HG03469 (cell line): Measurements from ENCODE around the gene SLC35F3.
"Not testable (repeated sequence)": the region's sequence is repeated elsewhere in the genome, so short reads cannot be mapped to it uniquely, and the experiment has no call there.

Experiments
- ATAC-seq: cut with Tn5 transposase; IDR thresholded peaks from one replicate; pipeline ENCODE4 v1.9.1; 2021; ENCODE audit warnings: mild to moderate bottlenecking, moderate library complexity, moderate number of reproducible peaks; ENCODE audit not compliant: unreplicated experiment

The SLC35F3 gene

DNA sequence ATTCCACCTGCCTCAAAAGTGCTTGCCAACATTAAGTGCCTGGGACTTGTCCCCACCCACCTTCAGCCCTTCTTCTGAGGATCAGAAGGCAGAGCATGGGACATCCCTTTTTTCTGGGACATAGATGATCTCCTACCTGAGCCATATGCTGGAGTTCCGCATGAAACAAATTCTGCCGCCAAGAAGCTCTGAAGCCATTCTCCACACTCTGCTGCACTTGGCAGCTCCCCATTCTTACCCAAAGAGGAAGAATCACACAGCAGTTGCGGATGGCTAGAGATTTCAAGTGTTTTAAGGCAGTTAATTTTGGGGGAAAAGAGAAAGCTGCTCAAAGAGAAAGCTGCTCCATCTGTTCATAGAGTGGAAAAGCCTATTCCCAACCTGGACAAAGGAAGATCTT is 271.5 kb downstream of the SLC35F3 start:
- no peak for ATAC-seq

DNA sequence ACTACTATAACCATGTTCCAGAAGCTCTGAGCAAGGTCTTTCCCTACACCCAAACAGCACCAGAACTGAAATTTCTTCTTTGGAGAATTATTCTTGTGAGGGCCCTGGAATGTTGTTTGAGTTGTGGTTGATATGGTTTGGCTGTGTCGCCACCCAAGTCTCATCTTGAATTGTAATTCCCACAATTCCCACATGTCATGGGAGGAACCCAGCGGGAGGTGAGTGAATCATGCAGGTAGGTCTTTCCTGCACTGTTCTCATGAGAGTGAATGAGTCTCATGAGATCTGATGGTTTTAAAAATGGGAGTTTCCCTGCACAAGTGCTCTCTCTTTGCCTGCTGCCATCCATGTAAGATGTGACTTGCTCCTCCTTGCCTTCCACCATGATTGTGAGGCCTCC is 272.4 kb downstream of the SLC35F3 start:
- not testable (repeated sequence) for ATAC-seq

DNA sequence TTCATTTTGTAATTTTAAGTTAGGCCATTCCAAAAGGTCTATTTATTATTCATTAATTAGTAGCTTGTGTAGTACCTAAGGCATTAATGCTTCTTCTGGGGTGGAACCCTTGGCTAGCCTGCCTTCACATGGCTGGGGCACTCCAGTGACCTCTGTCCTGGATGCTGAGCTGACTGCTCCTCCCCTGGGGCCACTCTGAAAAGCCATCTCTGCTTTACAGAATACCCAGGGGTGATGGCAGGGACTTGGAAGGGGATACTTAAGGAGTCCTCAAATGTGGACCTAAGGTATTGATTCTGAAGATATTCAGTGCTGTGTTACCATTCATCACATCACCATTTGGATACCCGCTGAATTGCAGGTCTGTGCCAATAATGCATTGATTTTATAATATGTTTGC is 281.0 kb downstream of the SLC35F3 start:
- no peak for ATAC-seq

DNA sequence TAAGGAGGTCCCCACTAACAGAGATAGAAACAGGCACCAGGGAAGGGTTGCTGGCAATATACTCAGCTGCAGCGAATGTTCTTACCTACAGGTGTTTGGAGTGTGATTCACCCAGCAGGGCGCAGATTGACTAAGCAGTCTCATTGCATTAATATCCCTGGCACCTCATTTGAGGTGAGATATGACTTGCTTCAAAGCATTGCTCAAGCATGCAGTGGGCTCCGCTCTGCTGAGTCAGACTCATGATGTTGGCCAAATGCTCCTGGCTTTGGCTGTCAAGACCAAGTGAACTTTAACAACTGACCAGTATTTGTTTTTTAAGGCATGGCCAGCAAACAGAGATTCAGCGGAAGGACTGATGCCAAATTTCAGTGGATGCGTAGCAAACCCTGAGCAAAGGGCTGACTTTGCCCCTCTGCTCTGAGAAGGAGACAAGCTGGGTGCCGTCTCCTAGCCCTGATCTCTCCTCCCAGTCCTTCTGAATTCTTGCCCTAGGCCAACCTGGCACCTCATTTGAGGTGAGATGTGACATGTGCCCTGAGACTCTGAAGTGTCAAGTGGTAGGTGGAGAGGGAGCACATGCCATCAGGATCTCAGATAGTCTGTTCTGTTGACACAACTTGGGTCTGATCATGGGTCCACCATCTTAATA is 281.7 kb downstream of the SLC35F3 start:
- ATAC-seq, result peak; percentile 65

DNA sequence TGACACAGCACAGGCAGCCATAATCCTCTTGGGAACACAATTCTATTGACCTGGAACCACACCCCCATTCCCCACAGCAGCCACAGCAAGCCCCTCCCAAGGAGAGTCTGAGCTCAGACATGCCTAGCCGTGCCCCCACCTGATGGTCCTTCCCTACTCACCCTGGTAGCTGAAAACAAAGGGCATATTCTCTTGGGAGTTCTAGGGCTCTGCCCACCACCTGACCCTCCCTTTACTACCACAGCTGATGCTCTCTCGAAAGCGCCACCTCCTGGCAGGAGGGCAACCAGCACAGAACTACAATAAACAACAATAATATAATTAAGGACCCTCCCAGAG is 283.9 kb downstream of the SLC35F3 start:
- no peak for ATAC-seq

DNA sequence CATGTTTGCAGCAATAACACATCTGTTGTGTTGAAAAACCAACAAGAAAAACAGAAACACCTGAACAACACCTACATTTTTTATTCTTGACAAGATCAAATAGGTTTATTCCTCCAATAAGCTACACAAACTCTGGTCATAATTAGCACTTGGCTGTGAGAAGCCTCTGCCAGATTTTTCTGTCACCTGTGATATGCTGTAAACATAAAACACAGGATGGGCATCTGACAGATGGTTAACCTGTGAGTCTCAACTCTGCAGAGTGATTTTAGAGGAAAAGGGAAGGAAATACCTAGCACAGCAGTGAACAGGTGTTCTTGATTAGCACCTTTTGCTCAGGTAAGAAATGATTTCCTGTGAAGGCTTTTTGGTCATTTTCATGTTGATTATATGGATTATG is 293.4 kb downstream of the SLC35F3 start:
- ATAC-seq, result no peak

GRCh38 chr1:234199476-234200127 is 295.1 kb downstream of the SLC35F3 start:
- no peak for ATAC-seq

- ATAC-seq, result no peak
These were observed 296.1 kb downstream of the SLC35F3 start for GRCh38 chr1:234200566-234200965.

DNA sequence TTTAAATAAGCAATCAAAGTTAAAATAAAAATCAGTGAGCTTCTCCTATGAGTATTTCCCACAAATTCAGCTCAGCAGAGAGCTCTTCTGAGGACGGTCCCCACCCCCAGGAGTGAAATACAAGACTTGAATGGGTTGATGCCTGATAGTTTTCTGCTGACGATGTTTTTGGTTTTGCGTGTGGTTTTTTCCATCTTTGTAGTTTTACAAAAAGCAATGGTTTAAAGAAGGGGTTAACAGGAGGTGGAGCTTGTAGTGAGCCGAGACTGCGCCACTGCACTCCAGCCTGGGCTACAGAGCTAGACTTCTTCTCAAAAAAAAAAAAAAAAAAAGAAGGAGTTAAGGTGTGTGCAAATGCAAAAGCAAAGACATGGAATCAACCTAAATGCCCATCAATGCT is 297.1 kb downstream of the SLC35F3 start:
- ATAC-seq, result no peak

DNA sequence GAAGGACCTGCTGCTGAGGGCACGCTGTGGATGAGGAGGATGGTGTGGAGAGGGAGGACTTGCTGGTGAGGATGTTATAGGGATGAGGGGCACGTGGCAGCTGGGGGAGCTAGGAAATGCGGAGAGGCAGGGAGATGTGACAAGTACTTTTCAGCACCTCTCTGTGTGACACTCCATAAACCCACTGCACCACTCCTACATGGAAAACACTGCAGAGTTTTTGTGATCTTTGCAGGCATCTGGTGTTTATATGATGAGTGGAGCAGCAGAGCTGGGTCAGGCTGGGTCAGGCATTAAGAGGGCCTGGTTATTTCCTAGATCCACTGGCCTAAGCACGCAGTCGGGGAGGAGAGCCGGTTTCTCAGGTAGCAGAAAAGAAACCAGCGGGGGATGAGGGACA is 301.5 kb downstream of the SLC35F3 start:
- no peak for ATAC-seq

GRCh38 chr1:234206651-234207284 is 302.3 kb downstream of the SLC35F3 start:
- no peak for ATAC-seq

- ATAC-seq, result no peak
These were observed 303.9 kb downstream of the SLC35F3 start for GRCh38 chr1:234208351-234208750.

DNA sequence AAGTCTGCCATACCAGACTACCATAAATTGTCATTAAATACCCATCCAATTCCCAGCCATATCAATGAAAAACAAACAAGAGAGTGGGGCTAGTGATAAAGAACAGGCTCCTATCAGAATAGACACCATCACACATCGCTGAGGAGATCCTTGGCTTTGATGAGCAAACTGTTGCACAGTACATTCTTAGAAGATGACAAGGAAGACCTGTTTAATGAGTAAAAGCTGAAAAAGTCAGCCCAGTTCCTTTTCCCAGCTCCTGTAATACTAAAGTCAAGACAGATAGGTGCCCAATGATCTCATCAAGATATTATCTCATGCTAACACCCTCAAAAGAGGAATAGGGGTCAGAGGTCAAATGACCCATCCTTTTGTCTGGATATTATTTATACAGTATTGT is 304.3 kb downstream of the SLC35F3 start:
- ATAC-seq, result no peak

DNA sequence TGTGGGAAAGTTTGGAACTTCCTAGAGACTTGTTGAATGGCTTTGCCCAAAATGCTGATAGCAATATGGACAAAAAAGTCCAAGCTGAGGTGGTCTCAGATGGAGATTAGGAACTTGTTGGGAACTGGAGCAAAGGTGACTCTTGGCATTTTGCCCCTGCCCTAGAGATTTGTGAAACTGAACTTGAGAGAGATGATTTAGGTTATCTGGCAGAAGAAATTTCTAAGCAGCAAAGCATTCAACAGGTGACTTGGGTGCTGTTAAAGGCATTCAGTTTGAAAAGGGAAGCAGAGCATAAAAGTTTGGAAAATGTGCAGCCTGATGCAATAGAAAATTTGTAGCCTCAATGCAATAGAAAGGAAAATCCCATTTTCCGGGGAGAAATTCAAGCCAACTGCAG is 306.0 kb downstream of the SLC35F3 start:
- not testable (repeated sequence) for ATAC-seq

GRCh38 chr1:234211855-234212254 is 307.4 kb downstream of the SLC35F3 start:
- ATAC-seq, result not testable (repeated sequence)

GRCh38 chr1:234212764-234213657 is 308.5 kb downstream of the SLC35F3 start:
- ATAC-seq, result no peak

GRCh38 chr1:234213658-234214128 is 309.2 kb downstream of the SLC35F3 start:
- no peak for ATAC-seq

DNA sequence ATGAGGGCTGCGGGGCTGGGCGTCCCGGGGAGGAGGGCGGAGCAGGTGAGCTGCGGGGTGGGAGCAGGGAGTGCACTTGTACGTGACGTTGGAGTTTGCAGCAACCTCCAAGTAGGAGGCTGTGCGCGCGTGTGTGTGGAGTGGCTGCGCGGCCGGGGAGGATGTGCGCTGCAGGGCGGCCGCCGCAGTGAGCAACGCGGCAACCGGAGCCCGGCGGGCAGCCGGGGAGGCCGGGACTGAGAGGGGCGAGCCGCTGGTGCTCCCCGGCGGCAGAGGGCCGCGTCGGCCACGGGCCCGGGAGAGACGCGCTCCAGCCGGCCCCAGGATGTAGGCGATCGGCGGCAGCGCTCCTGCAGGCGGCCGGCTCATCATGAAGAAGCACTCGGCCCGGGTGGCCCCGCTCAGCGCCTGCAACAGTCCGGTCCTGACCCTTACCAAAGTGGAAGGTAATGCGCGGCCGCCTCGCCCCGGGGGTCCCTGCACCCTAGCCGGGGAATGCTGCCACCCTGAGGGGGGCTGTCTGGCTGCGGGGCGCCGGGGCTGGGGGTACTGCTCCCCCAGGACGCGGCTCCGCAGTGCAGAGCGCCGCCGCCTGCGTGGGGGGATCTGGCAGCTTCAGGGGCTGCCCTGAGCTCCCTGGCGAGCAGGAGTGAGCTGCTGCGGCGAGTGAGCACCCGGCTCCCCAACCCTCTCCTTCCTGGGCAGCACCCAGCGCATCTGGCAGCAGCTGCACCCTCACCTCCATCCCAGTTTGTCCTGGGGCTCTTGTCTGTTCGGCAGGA is 309.8 kb downstream of the SLC35F3 start:
- ATAC-seq, result no peak

DNA sequence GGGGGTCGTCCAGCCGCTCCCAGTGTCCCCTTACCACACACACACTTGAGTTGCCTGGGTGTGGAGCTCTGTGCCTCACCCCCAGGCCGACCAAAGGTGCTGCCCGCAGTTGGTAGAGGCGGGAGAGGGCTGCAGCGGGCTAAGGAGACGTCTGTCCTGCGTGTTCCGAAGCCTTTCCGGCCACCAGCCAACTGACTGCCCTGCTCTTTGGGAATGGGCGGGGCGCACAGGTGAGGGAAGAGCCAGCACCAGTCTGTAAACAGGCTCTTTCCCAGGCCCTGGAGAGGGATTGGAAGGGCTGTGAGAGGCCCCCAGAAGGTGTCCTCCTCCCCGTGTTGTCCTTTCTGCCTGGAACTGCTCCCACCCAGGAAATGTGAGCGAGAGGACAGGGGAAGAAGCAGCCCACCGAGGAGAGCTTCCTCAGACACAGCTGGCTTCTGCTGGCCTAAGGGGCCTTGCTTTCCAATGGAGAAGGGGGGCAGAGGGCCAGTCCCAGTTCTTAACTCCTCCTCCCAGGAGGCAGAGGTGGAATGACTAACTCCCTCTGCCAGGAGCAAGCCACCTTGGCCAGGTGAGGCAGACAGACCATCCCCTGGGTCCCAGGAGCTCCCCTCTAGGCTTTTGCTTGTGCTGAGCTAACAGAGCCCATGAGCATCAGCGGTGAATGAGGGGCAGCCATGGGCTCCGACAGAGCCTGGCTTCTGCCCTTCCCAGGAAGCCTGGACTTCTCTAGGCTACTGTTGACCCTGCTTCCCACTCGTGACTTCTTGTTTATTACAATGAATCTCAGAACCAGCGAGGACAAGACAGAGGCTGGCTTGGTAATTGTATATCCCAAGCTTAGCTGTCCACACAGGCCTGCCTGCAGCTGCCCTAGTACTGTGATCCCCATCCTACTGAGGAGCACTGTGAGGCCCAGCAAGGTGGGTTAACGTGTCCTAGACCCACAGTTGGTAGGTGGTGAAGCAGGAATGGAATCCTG is 310.7 kb downstream of the SLC35F3 start:
- ATAC-seq, result no peak
